Hematopoietic multipotent progenitor cell treated with erythropoietin and hydrocortisone succinate and interleukin-3 and kit ligand, for 8 days (in vitro differentiated cells): ENCODE results near the gene CA5A.

ENCODE experiments used
- DNase-seq: peaks from one replicate; pipeline ENCODE4 v3.0.0-alpha.2; 2015

The CA5A gene

GRCh38 chr16:87847467-87847784, 88.9 kb downstream of the CA5A start:
- no peak for DNase-seq

DNA sequence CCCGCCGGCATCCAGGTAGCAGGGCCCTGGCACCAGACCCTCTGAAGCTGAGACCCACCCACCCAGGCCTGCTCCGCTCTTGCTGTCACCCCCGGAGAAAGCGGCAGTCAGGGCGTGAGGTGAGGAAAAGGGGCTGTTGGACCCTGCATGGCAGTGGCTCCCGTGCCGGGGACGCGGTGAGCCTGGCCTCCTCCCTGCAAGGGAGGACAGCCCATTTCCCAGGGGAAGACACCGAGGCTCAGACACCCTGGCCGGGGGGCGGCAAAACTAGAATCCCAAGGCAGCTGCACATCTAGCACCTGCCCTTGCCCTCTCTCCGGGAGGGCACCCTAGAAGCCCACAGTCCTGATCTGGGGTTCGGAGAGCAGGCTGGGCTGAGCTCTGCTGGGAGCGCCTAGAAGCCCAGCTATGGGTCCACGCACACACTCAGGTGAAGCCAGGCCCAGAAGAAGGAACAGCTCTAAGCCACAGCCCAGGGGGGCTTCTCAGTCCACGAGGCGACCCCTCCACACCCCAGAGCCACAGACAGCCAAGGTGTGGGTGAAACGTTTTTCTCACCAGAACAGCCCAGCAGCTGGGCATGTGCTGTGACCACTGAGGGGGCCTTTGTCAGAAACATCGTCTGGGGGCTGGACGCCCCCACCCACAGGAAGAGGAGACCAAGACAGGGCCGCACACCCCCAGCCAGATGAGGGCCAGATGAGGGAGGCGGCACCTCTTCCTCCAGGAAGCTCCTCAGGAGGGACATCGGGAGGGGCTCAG, 89.4 kb downstream of the CA5A start:
- no peak for DNase-seq

- DNase-seq: no peak
Observed at GRCh38 chr16:87845807-87846619, 90.3 kb downstream of the CA5A start.

GRCh38 chr16:87845213-87845612, 91.1 kb downstream of the CA5A start:
- DNase-seq: no peak

DNA sequence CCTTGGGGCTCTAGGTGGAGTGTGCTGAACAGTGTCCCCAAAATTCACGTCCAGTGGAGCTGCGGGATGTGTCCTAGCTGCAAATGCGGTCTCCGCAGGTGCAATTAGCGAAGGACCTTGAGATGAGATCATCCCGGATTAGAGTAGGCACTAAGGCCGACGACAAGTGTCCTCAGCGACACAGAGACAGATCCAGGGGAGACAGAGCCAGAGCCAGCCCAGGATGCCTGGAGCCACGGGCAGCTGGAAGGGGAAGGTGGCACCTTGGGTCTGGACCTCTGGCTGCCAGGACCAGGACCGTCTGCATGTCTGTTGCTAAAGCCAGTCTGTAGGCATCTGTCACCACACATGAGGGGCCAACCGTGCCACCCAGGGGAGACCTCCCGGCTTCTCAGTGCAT, 91.5 kb downstream of the CA5A start:
- no peak for DNase-seq

DNA sequence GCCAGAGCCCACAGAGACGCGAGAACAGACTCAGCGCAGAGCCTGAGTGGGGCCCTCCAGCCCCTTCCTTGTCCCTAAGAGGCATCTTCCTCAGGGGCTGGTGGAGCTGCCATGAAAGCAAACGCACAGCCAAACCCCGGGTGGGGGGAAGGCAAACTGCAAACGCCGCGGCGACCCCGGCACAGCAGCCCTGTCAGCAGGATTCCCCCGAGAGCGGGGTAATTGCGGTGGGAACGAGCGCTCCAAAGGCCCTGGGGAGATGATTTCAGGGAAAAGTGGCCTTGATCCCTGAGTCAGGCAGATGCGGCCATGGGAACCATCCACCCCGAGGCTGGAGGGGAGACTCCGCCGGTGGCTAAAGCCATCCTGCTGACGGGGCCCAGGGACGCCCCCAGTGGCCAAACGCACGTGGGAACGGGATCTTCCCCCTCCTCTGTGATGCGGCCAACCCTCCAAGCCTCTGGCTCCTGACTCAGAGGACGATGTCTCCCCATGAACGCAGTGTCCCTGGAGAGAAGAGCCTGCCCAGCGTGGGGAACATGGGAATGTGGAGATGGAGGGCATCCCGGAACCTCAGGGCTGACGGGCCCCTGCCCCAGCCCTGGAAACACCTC, 92.1 kb downstream of the CA5A start:
- DNase-seq: no peak

GRCh38 chr16:87843678-87844105, 92.6 kb downstream of the CA5A start:
- no peak for DNase-seq

- no peak for DNase-seq
Observed at GRCh38 chr16:87842209-87842869, 94.0 kb downstream of the CA5A start.

DNA sequence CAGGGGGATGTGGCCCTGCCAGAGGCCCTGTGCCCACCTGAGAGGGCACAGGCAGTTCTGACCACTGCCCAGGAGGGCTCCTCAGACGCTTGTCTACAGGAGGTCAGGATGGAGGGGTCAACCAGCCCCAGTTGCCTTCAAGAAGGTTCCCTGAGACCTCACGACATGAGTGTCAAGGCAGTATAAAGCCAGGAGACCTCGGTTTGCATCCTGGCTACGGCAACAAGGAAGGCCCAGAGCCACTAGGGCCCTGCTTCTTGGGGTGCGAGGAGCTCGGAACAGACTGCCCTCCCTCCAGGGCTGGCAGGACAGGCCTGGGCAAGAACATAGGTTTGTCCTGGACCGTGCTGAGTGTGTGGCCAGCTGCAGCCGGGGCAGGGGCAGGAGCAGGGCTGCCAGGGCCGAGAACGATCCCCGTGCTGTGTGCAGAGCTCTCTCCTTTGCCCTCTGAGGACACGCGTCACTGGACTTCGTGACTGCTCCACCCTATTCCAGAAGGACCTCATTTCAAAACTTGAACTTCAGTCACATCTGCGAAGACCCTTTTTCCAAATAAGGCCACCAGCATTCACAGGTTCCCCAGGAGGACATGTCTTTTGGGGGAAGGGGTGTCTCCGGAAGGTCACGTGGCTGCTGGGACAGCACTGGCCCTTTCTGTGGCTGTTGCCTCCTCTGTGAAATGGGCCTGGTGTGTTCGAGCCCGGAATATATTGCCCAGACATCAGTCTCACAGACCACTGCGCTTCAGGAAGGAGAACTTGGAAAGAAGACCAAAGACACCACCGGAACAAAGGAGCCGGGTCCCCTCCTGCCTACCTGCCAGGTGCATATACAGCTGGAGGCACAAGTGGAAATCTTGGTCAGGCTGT, 94.8 kb downstream of the CA5A start:
- no peak for DNase-seq

DNA sequence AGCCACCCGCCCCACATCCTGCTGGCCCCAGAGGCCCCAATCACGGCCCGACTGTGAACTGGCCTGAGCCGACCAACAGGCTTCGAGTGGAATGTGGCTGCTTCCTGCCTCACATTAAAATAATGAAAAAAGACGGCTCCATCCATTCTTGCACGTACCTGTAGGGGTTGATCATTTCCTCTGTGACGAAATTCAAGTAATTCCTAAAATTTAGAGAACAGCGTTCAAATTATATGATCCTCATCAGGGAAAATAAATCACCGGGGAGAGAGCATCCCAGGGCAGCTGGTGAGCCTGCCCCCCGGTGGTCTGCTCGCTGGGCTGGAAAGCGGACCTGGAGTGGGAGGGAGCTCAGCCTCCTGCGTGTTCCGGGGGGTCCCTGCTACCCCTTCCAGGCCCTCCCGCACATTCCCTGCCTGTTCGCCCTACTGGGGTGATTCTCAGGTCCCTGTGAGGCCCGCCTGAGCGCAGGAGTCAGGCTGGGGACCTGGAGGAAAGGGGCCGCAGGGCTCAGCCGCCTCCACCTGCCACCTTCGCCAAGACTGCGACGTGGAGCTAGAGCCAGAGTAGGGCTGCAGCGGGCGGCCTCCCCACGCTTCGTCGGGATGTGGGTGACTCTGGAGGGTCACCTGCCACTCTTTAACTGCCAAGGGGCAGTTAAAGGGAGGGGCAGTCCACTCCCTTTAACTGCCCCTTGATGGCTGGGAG, 95.9 kb downstream of the CA5A start:
- no peak for DNase-seq

DNA sequence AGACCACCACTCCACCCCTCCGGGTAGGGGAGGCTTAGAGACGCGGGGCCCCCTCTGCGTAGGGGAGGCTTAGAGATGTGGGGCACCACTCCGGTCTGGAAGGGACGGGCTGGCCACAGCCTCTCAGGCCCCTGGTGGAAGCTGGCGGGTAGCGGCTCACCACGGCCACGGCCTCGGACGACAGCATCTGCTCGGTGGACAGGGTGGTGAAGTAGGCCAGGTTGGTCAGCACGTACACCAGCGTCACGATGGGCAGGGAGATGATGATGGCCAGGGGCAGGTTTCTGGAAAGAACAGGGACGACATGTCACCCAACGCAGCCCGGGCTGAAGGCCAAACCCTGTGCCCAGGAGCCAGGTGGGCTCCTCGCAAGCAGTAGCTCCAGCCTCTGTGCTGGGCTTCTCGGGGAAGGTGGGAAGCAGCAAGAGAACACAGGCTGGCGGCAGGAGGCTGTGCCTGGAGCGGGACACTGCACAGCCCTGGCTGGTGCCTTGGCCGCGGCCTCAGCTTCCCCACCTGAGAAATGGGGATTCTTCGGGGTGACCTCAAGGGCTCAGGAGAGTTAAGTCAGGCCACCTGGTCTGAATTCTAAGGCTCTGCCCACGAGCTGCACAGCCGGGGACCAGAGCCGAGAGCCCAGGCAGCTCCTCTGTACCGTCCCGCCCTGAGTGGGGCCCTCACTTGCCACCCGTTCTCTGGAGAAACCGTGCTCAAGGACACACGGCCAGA, 96.6 kb downstream of the CA5A start:
- no peak for DNase-seq

DNA sequence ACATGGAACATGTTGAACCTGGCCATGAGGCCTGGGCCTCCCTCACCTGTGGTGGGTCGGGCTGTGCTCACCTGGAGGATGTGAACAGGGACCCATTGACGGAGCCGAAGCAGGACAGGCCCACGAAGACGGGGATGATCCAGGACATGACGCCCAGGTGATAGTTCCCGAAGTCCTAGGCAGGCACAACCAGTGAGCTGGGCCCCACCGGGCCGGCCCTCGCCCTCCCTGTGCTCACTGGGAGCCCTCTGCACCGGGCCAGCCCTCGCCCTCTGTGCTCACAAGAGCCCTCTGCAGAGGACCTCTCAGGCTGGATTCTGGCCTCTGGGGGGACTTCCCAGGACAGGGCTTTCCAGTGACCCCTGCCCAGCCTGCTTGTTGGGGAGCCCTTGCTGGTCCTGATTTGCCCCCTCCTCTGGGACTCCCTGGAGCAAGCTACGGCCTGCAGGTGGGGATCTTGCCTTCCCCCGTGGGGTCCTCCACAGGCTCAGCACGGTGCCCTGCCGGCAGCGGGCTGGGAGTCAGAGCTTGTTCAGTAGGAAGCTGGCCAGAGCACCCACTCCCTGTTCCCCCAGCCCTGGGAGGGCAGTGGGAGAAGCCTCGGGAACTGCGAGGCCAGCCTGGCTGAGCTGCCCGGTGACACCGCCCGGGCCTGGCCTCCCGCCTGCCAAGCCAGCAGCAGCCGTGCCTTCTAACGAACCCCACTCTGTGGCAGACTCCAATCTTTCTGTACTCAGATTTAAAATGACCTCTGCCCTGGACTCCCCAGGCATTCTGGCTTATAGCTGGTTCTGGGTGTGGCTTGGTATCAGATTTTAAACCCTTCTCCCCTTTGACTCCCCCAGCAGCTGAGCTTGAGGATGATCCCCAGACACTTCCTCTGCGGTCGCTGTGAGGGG, 97.4 kb downstream of the CA5A start:
- DNase-seq: no peak
